KBM-7 (cell line): ENCODE measurements around the gene CHSY1.

Experiments
- DNase-seq: peaks from one replicate; pipeline ENCODE4 v3.0.0-alpha.2; 2015
- in situ Hi-C: fragments of 300-500 bp; cut with MboI; formaldehyde crosslinking; loops from 2 replicates; pipeline ENCODE4 v1.14.3; 2020; ENCODE audit warnings: low sequenced_read_pairs, low pct_unique_long_range_greater_than_20kb, mixed read lengths

The CHSY1 gene

GRCh38 chr15:101180620-101181307, 71.1 kb downstream of the CHSY1 start:
- no peak for DNase-seq
- in situ Hi-C loops, result no loop called here

DNA sequence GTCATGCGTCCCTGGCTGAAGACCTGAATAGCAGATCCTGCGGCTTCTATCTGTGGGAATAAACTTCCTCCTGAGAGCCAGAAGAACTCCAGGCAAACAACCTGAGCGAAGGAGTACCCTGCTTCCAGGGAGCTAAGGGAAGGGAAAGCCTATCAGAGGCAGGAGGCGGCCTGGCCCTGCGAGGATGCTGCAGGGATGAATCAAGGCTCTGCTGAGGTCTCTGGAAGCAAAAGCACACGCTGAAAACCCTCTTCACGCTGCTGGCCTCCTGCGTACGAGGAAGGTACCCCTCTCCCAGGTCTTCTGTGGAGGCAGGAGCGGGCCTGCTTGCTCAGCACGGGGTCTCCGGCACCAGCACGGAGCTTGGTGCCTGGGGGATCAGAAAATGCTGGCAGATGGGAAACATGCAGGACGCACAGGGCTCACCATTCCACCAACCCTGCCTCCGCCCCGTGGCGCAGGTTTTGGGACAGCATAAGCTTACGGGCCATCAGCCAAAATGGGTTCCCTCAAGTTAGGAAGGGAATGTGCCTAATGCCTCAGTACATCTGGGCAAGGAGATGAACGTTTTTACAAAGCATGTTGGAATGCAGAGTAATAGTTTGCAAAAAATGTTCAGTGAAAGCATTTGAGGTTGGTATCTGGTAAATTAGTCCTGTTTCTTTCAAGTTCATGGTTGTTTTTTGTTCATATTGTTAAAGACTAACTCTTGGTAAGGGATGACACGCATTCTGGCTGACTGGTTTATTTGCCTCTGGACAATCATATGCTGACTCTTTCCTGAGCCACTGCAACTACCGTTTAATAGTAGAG, 72.3 kb downstream of the CHSY1 start:
- in situ Hi-C loops, result no loop called here

DNA sequence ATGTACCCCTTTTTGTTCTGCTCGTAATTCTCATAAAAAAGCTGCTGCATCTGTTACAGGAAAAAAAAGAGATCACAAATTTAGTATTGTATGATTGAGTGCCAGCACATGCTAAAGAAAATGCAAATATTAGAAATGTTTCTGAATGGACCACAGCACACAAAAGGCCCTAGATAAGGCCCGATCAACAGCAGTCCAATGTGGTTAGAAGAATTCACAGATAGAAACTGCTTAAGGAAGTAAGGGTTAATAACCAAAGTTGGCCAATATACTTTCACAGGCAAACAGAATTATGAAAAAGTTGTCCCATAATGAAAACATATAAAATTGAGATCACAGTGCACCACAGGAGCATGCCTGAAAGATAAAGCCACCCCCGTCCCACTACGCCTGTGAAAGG, 72.9 kb downstream of the CHSY1 start:
- in situ Hi-C loops, result no loop called here
- no peak for DNase-seq

More for the DNA sequence above, 72.3 kb downstream of the CHSY1 start:
- no peak for DNase-seq

GRCh38 chr15:101178479-101178878, 73.4 kb downstream of the CHSY1 start:
- no peak for DNase-seq
- in situ Hi-C loops, result no loop called here

DNA sequence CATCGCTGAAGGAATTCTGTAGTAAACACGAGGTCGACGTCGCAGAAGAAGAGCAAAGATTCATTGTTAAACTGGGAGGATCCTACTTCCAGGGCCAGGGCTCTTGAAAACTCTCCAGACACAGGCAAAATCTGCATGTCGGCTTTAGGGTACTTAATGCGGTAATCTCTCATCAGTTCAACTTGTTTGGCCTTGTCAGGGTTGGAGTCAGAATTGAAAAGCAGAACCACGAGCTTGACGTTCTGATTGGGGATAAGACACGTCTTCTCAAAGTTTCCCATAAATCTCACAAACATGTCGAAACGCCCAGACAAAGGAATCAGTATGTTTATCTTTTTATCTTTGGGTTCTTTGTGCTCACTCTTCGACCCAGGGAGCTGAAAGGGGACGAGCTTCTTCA, 74.0 kb downstream of the CHSY1 start:
- in situ Hi-C loops, result no loop called here

GRCh38 chr15:101176625-101177024, 75.2 kb downstream of the CHSY1 start:
- no peak for DNase-seq
- in situ Hi-C loops, result no loop called here

More for the DNA sequence above, 74.0 kb downstream of the CHSY1 start:
- DNase-seq, result no peak

- in situ Hi-C loops, result no loop called here
- DNase-seq, result peak; percentile 83
Observed at GRCh38 chr15:101175401-101175800, 76.4 kb downstream of the CHSY1 start.

- in situ Hi-C loops, result no loop called here
- DNase-seq, result peak; percentile 32
Observed at GRCh38 chr15:101174152-101174920, 77.5 kb downstream of the CHSY1 start.

DNA sequence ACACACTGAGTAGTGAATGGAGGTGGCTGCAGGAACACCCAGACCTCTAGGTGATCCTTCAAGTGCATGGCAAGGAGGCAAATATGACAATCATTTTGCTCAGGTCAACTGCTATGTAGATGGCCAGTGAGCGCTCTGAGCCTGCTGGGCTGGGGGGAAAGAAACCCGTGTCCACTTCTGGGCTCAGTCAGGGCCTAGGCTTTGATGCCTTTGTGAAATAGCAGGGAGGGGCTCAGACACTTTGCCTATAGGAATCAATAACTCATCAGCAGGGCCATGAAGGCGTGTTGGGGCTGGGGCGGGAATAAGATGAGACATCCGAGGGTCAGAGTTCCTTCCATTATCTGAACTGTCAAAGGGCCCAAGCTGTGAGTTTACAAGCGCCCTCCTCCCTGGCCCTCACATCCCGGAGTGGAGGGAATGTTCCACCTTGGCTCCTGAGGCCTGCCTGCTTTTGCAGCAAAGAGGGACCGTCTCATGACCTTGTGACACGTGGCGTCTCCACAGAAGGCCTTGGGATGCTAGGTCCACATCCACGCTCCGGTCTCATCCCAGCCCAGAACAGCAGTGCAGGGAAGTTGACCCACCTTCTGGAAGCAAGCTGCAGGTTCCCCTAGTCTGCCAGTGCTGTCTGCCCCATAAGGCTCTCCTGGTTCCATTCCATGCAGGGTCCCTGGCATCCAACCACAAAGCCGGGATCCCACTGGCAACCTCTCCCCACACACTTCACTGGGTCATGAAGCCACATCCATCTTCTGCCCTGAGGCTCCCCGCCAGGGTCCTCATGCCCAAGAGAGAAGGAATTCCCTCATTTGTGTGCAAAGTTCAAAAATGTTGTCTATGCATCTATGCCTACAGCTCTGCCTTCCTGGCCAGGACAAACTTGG, 78.4 kb downstream of the CHSY1 start:
- no peak for DNase-seq
- in situ Hi-C loops, result no loop called here

DNA sequence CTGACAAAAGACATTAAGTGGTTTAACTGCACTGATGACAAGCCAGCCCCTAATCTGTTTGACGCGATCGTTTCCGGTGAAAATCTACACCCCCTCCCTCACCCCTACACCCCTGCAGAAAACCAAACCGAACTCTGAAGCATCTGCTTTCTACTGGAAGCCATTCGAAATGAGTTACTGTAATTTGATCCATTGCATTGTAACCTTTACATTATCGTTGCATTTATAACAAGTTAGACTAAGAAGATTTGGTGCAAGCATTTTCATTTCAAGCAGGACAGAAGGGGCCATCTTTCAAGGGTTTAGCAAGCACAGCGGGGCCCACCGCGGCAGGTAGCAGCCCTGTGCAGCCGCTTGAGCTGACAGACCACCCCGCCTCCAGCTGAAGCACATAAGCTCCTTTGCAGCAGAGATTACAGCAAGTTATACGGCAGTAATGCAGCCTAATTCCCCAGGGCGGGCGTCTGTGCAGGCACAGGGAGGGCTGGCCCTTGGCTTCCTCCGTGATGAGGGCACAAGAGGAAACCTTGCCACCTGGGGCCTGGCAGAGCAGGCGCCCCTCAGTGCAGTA, 79.3 kb downstream of the CHSY1 start:
- in situ Hi-C loops, result no loop called here

DNA sequence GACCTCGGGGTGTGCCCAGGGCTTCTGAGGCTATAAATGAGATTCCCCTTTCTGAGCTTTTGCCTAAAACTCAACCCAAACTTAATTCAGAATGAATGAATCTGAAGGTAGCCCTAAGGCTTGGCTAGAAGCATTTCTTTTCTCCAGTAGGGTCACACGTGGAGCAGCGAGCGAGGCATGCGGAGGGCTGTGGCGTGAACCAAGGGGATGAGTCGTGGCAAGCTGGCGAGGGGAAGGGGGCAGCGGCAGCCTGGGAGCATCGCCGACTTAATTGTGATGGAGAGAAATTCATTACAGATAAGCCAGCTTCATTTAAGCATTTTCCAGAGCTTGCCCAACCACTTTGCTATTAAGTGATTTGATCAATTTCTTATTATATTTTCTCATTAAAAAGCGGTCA, 79.9 kb downstream of the CHSY1 start:
- DNase-seq, result no peak
- in situ Hi-C loops, result no loop called here

More for the DNA sequence above, 79.3 kb downstream of the CHSY1 start:
- peak; percentile 38 for DNase-seq

- no peak for DNase-seq
- in situ Hi-C loops, result no loop called here
Observed at GRCh38 chr15:101170568-101171350, 81.1 kb downstream of the CHSY1 start.

- in situ Hi-C loops, result no loop called here
- no peak for DNase-seq
Observed at GRCh38 chr15:101169495-101170071, 82.3 kb downstream of the CHSY1 start.

GRCh38 chr15:101168898-101169494, 82.9 kb downstream of the CHSY1 start:
- DNase-seq, result no peak
- in situ Hi-C loops, result no loop called here

- in situ Hi-C loops, result no loop called here
- DNase-seq, result no peak
Observed at GRCh38 chr15:101168463-101168824, 83.4 kb downstream of the CHSY1 start.

DNA sequence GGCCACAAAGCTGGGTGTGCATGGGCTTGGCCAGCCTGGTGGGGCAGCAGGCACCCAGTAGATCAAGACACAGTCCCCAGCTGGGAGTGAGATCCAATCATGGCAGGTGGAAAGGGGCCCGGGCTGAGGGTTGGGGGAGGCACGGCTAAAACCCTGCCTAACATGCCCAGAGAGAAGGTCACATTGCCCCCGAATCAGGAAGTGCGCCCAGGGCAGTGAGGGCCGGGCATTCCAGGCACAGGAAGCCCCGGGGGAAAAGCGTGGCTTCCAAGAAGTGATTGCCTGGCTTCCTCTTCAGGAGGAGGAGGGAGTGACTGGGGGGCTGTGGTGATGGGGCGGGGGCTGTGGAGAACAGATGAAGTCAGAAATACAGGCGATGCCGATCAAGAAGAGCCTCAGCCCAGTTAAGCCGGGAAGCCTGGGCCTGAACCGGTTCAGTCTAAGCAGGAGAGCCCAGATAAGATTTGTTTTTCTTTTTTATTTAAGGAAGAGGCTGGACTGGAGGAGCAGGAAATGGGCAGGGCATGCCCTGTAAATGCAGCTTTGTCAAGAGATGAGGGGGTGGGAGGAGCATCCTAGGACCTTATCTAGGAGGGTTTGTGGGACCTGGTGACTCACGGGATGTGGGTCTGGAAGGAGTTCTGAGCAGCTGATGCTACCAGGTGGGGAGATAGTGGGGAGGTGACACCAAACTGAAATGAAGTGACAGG, 83.9 kb downstream of the CHSY1 start:
- DNase-seq, result peak; percentile 90
- in situ Hi-C loops, result no loop called here

- in situ Hi-C loops, result no loop called here
- no peak for DNase-seq
Observed at GRCh38 chr15:101167411-101167752, 84.5 kb downstream of the CHSY1 start.
